Measurements from ENCODE around the gene RNF152.

RNF152 gene

GRCh38 chr18:61892683-61893308 is at the start of gene RNF152:
TSS of gene RNF152 (minus strand) at chr18:61893007. CDS start at chr18:61816463, 76,544 bp downstream.
- no peak for DNase-seq

GRCh38 chr18:61941948-61942471 is 49.2 kb upstream of the RNF152 start:
- no peak for DNase-seq

GRCh38 chr18:61939046-61939674 is 46.4 kb upstream of the RNF152 start:
- no peak for DNase-seq

- no peak for DNase-seq
These were observed 42.6 kb upstream of the RNF152 start for GRCh38 chr18:61935362-61935761.

- no peak for DNase-seq
These were observed 39.0 kb upstream of the RNF152 start for GRCh38 chr18:61931654-61932379.

- DNase-seq, result no peak
These were observed 37.3 kb upstream of the RNF152 start for GRCh38 chr18:61929881-61930640.

- DNase-seq, result no peak
These were observed 33.7 kb upstream of the RNF152 start for GRCh38 chr18:61926532-61926931.

GRCh38 chr18:61924550-61924949 is 31.7 kb upstream of the RNF152 start:
- DNase-seq, result no peak

GRCh38 chr18:61922435-61922834 is 29.6 kb upstream of the RNF152 start:
- DNase-seq, result no peak

- DNase-seq, result no peak
These were observed 28.9 kb upstream of the RNF152 start for GRCh38 chr18:61921621-61922235.

GRCh38 chr18:61917818-61918217 is 25.0 kb upstream of the RNF152 start:
- DNase-seq, result no peak

GRCh38 chr18:61912476-61912875 is 19.7 kb upstream of the RNF152 start:
- DNase-seq, result no peak

- DNase-seq, result no peak
These were observed 17.3 kb upstream of the RNF152 start for GRCh38 chr18:61910101-61910500.

- DNase-seq, result no peak
These were observed 15.9 kb upstream of the RNF152 start for GRCh38 chr18:61908661-61909060.

- DNase-seq, result no peak
These were observed 8.6 kb upstream of the RNF152 start for GRCh38 chr18:61901323-61901986.

GRCh38 chr18:61900504-61901281 is 7.9 kb upstream of the RNF152 start:
- no peak for DNase-seq

GRCh38 chr18:61898640-61899101 is 5.9 kb upstream of the RNF152 start:
- DNase-seq, result no peak

GRCh38 chr18:61896757-61897156 is 4.0 kb upstream of the RNF152 start:
- no peak for DNase-seq

- no peak for DNase-seq
These were observed 3.3 kb upstream of the RNF152 start for GRCh38 chr18:61896118-61896517.

GRCh38 chr18:61894751-61895524 is 2.1 kb upstream of the RNF152 start:
- DNase-seq, result no peak

Measured in 8988T (cell line).